MG63 (cell line): ENCODE data around the gene PCDHGC4. TPM values are rescaled to one million over a fixed set of nuclear protein-coding genes. Genes with fewer than 3 reads are reported as not detected.

ENCODE experiments used
- DNase-seq: peaks from one replicate; pipeline ENCODE4 v3.0.0-alpha.2; 2020
- H3K27me3 ChIP-seq: fragments of 250-450 bp; sonication (Bioruptor Pico); 2 replicates; pipeline ENCODE4 v1.5.1; 2020; ENCODE audit warnings: mild to moderate bottlenecking, moderate library complexity
- H3K36me3 ChIP-seq: fragments of 250-450 bp; sonication (Bioruptor Pico); 2 replicates; pipeline ENCODE4 v1.5.1; 2020; ENCODE audit warnings: mild to moderate bottlenecking, moderate library complexity
- H3K4me3 ChIP-seq: fragments of 250-450 bp; sonication (Bioruptor Pico); 2 replicates; pipeline ENCODE4 v1.5.1; 2020; ENCODE audit warnings: mild to moderate bottlenecking, moderate library complexity
- H3K9me3 ChIP-seq: fragments of 250-450 bp; sonication (Bioruptor Pico); 2 replicates; pipeline ENCODE4 v1.5.1; 2020; ENCODE audit warnings: mild to moderate bottlenecking, moderate library complexity
- total RNA-seq: library from RNA; depleted of rRNA; stranded (reverse); fragments of >200 nt; shearing (Covaris generic); gene quantifications from 2 replicates; pipeline ENCODE4 v1.2.3, GENCODE V29; 2014; ENCODE audit warnings: low replicate concordance; rRNA removed

The PCDHGC4 gene
- total RNA-seq, 1 experiment from 2014 or later, result not detected

GRCh38 chr5:141534492-141535213 is 49.8 kb downstream of the PCDHGC4 start:
- Histone ChIP-seq H3K9me3 (no peaks in the 10 kb centered on the region), H3K27me3 (no peaks in the 10 kb centered on the region), H3K4me3 (no peak overlapping the region), H3K36me3 (peaks cover 55% of the 10 kb centered on the region)
- DNase-seq, result no peak

Other genes starting within 250 kb of the PCDHGC4 start
- gene PCDHB15, start 239.6 kb upstream of the PCDHGC4 start, total RNA-seq, result 0.07 and 2.0 TPM in 2 replicates
- gene SLC25A2, start 181.0 kb upstream of the PCDHGC4 start, total RNA-seq, result not detected in 2 replicates
- gene TAF7, start 164.2 kb upstream of the PCDHGC4 start, total RNA-seq, result 183 and 217 TPM in 2 replicates
- 0.42 and 0.56 TPM in 2 replicates for gene PCDHGA1, start 154.5 kb upstream of the PCDHGC4 start, total RNA-seq
- not detected in 2 replicates for gene PCDHGA2, start 146.3 kb upstream of the PCDHGC4 start, total RNA-seq
- gene PCDHGA3, start 141.2 kb upstream of the PCDHGC4 start, total RNA-seq, result not detected in 2 replicates
- 0.59 and 1.3 TPM in 2 replicates for gene PCDHGB1, start 134.9 kb upstream of the PCDHGC4 start, total RNA-seq
- 0.23 and 0.44 TPM in 2 replicates for gene PCDHGA4, start 130.0 kb upstream of the PCDHGC4 start, total RNA-seq
- 1.6 and 2.5 TPM in 2 replicates for gene PCDHGB2, start 125.0 kb upstream of the PCDHGC4 start, total RNA-seq
- not detected in 2 replicates for gene PCDHGA5, start 120.9 kb upstream of the PCDHGC4 start, total RNA-seq
- gene PCDHGB3, start 114.8 kb upstream of the PCDHGC4 start, total RNA-seq, result 0.81 TPM in 1 of 2 replicates, not detected in the other
- gene PCDHGA6, start 111.1 kb upstream of the PCDHGC4 start, total RNA-seq, result 0.20 and 2.3 TPM in 2 replicates
- gene PCDHGA7, start 102.3 kb upstream of the PCDHGC4 start, total RNA-seq, result 0.07 and 0.67 TPM in 2 replicates
- 0.17 and 0.26 TPM in 2 replicates for gene PCDHGB4, start 97.3 kb upstream of the PCDHGC4 start, total RNA-seq
- gene PCDHGA8, start 92.4 kb upstream of the PCDHGC4 start, total RNA-seq, result 0.03 and 0.59 TPM in 2 replicates
- gene PCDHGB5, start 87.1 kb upstream of the PCDHGC4 start, total RNA-seq, result 0.53 TPM in 1 of 2 replicates, not detected in the other
- gene PCDHGA9, start 82.3 kb upstream of the PCDHGC4 start, total RNA-seq, result not detected in 2 replicates
- not detected in 2 replicates for gene PCDHGB6, start 77.0 kb upstream of the PCDHGC4 start, total RNA-seq
- 1.0 and 1.2 TPM in 2 replicates for gene PCDHGA10, start 72.0 kb upstream of the PCDHGC4 start, total RNA-seq
- 0.10 TPM in 1 of 2 replicates, not detected in the other for gene PCDHGB7, start 67.4 kb upstream of the PCDHGC4 start, total RNA-seq
- gene PCDHGA11, start 64.0 kb upstream of the PCDHGC4 start, total RNA-seq, result not detected in 2 replicates
- not detected in 2 replicates for gene PCDHGA12, start 54.5 kb upstream of the PCDHGC4 start, total RNA-seq
- 42.3 and 49.8 TPM in 2 replicates for gene PCDHGC3, start 9.1 kb upstream of the PCDHGC4 start, total RNA-seq
- 0.46 TPM in 1 of 2 replicates, not detected in the other for gene PCDHGC5, start 4.1 kb downstream of the PCDHGC4 start, total RNA-seq
- gene DIAPH1, start 134.0 kb downstream of the PCDHGC4 start, total RNA-seq, result 28.4 and 43.9 TPM in 2 replicates
- 122 and 169 TPM in 2 replicates for gene HDAC3, start 151.8 kb downstream of the PCDHGC4 start, total RNA-seq
- 13.2 and 15.1 TPM in 2 replicates for gene RELL2, start 152.0 kb downstream of the PCDHGC4 start, total RNA-seq
- gene FCHSD1, start 166.4 kb downstream of the PCDHGC4 start, total RNA-seq, result 3.4 and 5.8 TPM in 2 replicates
- gene ARAP3, start 197.2 kb downstream of the PCDHGC4 start, total RNA-seq, result 2.1 and 4.6 TPM in 2 replicates